Femur (tissue), 1 donor: ENCODE data around the gene PLOD1.
"Not testable (repeated sequence)": the region's sequence is repeated elsewhere in the genome, so short reads cannot be mapped to it uniquely, and the experiment has no call there.

ENCODE experiments used
- DNase-seq: peaks from one replicate; pipeline ENCODE4 v3.0.0-alpha.2; 2017

PLOD1 gene

GRCh38 chr1:12008355-12008754 lies 73.8 kb downstream of the PLOD1 start:
- not testable (repeated sequence) for DNase-seq

- no peak for DNase-seq
These were observed 74.9 kb downstream of the PLOD1 start for GRCh38 chr1:12009318-12009947.

- DNase-seq = no peak
These were observed 76.4 kb downstream of the PLOD1 start for GRCh38 chr1:12010746-12011570.

GRCh38 chr1:12011998-12012397 lies 77.5 kb downstream of the PLOD1 start:
- no peak for DNase-seq

GRCh38 chr1:12012560-12013316 lies 78.2 kb downstream of the PLOD1 start:
- no peak for DNase-seq

GRCh38 chr1:12014141-12014991 lies 79.8 kb downstream of the PLOD1 start:
- no peak for DNase-seq

- DNase-seq = no peak
These were observed 80.5 kb downstream of the PLOD1 start for GRCh38 chr1:12015001-12015491.

GRCh38 chr1:12015499-12015898 lies 81.0 kb downstream of the PLOD1 start:
- DNase-seq = no peak

GRCh38 chr1:12016182-12016581 lies 81.7 kb downstream of the PLOD1 start:
- no peak for DNase-seq

GRCh38 chr1:12019858-12020509 lies 85.5 kb downstream of the PLOD1 start:
- no peak for DNase-seq

- no peak for DNase-seq
These were observed 87.1 kb downstream of the PLOD1 start for GRCh38 chr1:12021616-12022015.

- DNase-seq = no peak
These were observed 87.5 kb downstream of the PLOD1 start for GRCh38 chr1:12022036-12022435.
